Measurements from ENCODE around the gene CDC14A.

Gene CDC14A

GRCh38 chr1:100478816-100479215 is 126.5 kb downstream of the CDC14A start:
- TF ChIP-seq REST (IDR thresholded peaks at IDR 0.05; ENCODE audit: insufficient read depth in 1 of 2, low read depth in 2 of 2, low read length in 2 of 2) (no peak), FOXP2 (optimal IDR thresholded peaks at IDR 0.05; ENCODE audit: borderline replicate concordance, extremely low read depth, extremely low read length, insufficient read depth) (no peak), TAF1 (IDR thresholded peaks at IDR 0.05; ENCODE audit: borderline replicate concordance, insufficient read depth, low read length) (no peak), POLR2AphosphoS5 (IDR thresholded peaks at IDR 0.05; ENCODE audit: low read depth, low read length) (no peak), SIN3A (IDR thresholded peaks at IDR 0.05; ENCODE audit: borderline replicate concordance, insufficient read depth, low read length) (no peak)

- TF ChIP-seq FOXP2 (optimal IDR thresholded peaks at IDR 0.05; ENCODE audit: borderline replicate concordance, extremely low read depth, extremely low read length, insufficient read depth) (no peak), SIN3A (IDR thresholded peaks at IDR 0.05; ENCODE audit: borderline replicate concordance, insufficient read depth, low read length) (no peak), REST (IDR thresholded peaks at IDR 0.05; ENCODE audit: insufficient read depth in 1 of 2, low read depth in 2 of 2, low read length in 2 of 2) (no peak), TAF1 (IDR thresholded peaks at IDR 0.05; ENCODE audit: borderline replicate concordance, insufficient read depth, low read length) (no peak), POLR2AphosphoS5 (IDR thresholded peaks at IDR 0.05; ENCODE audit: low read depth, low read length) (no peak)
Measured at GRCh38 chr1:100479620-100480338, 127.5 kb downstream of the CDC14A start.

- no peak for TF ChIP-seq TAF1 (IDR thresholded peaks at IDR 0.05; ENCODE audit: borderline replicate concordance, insufficient read depth, low read length)
- TF ChIP-seq SIN3A (IDR thresholded peaks at IDR 0.05; ENCODE audit: borderline replicate concordance, insufficient read depth, low read length) = no peak
Measured at GRCh38 chr1:100481303-100481702, 129.0 kb downstream of the CDC14A start.

GRCh38 chr1:100482167-100482566 is 129.9 kb downstream of the CDC14A start:
- TF ChIP-seq REST (IDR thresholded peaks at IDR 0.05; ENCODE audit: insufficient read depth in 1 of 2, low read depth in 2 of 2, low read length in 2 of 2) = no peak
- TF ChIP-seq FOXP2 (optimal IDR thresholded peaks at IDR 0.05; ENCODE audit: borderline replicate concordance, extremely low read depth, extremely low read length, insufficient read depth) = no peak

GRCh38 chr1:100482748-100483147 is 130.4 kb downstream of the CDC14A start:
- TF ChIP-seq POLR2AphosphoS5 (IDR thresholded peaks at IDR 0.05; ENCODE audit: low read depth, low read length) = no peak

- TF ChIP-seq POLR2AphosphoS5 (IDR thresholded peaks at IDR 0.05; ENCODE audit: low read depth, low read length) (no peak), SIN3A (IDR thresholded peaks at IDR 0.05; ENCODE audit: borderline replicate concordance, insufficient read depth, low read length) (no peak), FOXP2 (optimal IDR thresholded peaks at IDR 0.05; ENCODE audit: borderline replicate concordance, extremely low read depth, extremely low read length, insufficient read depth) (no peak), REST (IDR thresholded peaks at IDR 0.05; ENCODE audit: insufficient read depth in 1 of 2, low read depth in 2 of 2, low read length in 2 of 2) (no peak), TAF1 (IDR thresholded peaks at IDR 0.05; ENCODE audit: borderline replicate concordance, insufficient read depth, low read length) (no peak)
Measured at GRCh38 chr1:100483230-100483629, 130.9 kb downstream of the CDC14A start.

All from PFSK-1 (cell line).